ENCODE results near the gene TUFM.

The TUFM gene

GRCh38 chr16:28830531-28830930, 15.6 kb downstream of the TUFM start:
- ChIA-PET POLR2A (ENCODE audit: low non-redundant PET) (no interaction called here), CTCF (interaction anchor here (1.0 kb wide), 1 partner anchor 15 kb away, joined by 3 read pairs; the partner anchor contains the start of gene TUFM)
- TF ChIP-seq, protein P1, sequence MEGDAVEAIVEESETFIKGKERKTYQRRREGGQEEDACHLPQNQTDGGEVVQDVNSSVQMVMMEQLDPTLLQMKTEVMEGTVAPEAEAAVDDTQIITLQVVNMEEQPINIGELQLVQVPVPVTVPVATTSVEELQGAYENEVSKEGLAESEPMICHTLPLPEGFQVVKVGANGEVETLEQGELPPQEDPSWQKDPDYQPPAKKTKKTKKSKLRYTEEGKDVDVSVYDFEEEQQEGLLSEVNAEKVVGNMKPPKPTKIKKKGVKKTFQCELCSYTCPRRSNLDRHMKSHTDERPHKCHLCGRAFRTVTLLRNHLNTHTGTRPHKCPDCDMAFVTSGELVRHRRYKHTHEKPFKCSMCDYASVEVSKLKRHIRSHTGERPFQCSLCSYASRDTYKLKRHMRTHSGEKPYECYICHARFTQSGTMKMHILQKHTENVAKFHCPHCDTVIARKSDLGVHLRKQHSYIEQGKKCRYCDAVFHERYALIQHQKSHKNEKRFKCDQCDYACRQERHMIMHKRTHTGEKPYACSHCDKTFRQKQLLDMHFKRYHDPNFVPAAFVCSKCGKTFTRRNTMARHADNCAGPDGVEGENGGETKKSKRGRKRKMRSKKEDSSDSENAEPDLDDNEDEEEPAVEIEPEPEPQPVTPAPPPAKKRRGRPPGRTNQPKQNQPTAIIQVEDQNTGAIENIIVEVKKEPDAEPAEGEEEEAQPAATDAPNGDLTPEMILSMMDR (conservative IDR thresholded peaks at IDR 0.05; ENCODE audit: low read depth), result no peak
- DNase-seq (ENCODE audit: low spot score), result no peak
- H3K27ac ChIP-seq, result peak overlapping the region; percentile 16; the same call in 1 of the 2 replicates

- TF ChIP-seq, protein P1 (conservative IDR thresholded peaks at IDR 0.05; ENCODE audit: low read depth), result no peak
- POLR2A ChIA-PET (ENCODE audit: low non-redundant PET), result no interaction called here
- CTCF ChIA-PET, result interaction anchor here (0.6 to 1.0 kb wide), 2 partner anchors 16 to 116 kb away, joined by 3 to 5 read pairs; partner anchors contain the start of gene TUFM
Observed at GRCh38 chr16:28829747-28830146, 16.4 kb downstream of the TUFM start.

DNA sequence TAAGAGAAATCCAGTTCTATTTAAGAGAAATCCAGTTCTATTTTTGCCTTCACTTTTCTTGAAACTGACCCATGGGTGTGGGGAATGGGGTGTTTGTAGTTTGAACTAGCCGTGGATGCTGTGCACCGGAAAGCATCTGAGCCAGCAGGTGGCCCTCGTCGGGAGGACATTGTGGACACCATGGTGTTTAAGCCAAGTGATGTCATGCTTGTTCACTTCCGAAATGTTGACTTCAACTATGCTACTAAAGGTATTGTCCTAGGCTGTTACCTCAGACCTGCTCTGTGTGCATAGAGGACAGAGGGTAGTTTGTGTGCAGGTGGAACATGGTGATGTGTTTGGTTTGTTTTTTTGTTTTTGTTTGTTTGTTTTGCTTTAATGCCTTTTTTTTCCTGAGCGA, 20.0 kb downstream of the TUFM start:
- no peak for DNase-seq (ENCODE audit: low spot score)
- H3K27ac ChIP-seq, result no peak overlapping the region
- TF ChIP-seq, protein P1 (conservative IDR thresholded peaks at IDR 0.05; ENCODE audit: low read depth), result no peak
- ChIA-PET CTCF (no interaction called here), POLR2A (ENCODE audit: low non-redundant PET) (no interaction called here)

More at GRCh38 chr16:28829747-28830146, 16.4 kb downstream of the TUFM start:
- no peak for DNase-seq (ENCODE audit: low spot score)
- H3K27ac ChIP-seq, result no peak overlapping the region

DNA sequence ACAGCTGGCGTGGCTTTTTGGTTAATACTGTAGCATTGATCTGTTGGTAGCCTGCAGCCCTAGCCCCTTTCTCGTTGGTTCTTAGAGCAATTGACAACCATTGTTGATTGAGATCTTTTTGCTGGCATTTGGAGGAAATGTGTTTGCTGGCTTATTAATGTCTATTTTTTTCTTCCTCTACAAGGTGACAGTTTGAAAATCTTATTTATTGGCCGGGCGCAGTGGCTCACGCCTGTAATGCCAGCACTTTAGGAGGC, 21.5 kb downstream of the TUFM start:
- ChIA-PET CTCF (no interaction called here), POLR2A (ENCODE audit: low non-redundant PET) (no interaction called here)
- H3K27ac ChIP-seq, result peak overlapping the region; percentile 98
- DNase-seq (ENCODE audit: low spot score), result no peak
- TF ChIP-seq, protein P1 (conservative IDR thresholded peaks at IDR 0.05; ENCODE audit: low read depth), result no peak

GRCh38 chr16:28823873-28824716, 22.1 kb downstream of the TUFM start:
- peak overlapping the region; percentile 98 for H3K27ac ChIP-seq
- CTCF ChIA-PET, result no interaction called here
- POLR2A ChIA-PET (ENCODE audit: low non-redundant PET), result interaction anchor here (0.5 kb wide), 1 partner anchor 25 kb away, joined by 3 read pairs; no protein-coding TSS in a partner anchor
- peak; percentile 96 for DNase-seq (ENCODE audit: low spot score)
- TF ChIP-seq, protein P1 (conservative IDR thresholded peaks at IDR 0.05; ENCODE audit: low read depth), result 0 out of 2 replicates have a peak, but pooled peaks have one; percentile 10

DNA sequence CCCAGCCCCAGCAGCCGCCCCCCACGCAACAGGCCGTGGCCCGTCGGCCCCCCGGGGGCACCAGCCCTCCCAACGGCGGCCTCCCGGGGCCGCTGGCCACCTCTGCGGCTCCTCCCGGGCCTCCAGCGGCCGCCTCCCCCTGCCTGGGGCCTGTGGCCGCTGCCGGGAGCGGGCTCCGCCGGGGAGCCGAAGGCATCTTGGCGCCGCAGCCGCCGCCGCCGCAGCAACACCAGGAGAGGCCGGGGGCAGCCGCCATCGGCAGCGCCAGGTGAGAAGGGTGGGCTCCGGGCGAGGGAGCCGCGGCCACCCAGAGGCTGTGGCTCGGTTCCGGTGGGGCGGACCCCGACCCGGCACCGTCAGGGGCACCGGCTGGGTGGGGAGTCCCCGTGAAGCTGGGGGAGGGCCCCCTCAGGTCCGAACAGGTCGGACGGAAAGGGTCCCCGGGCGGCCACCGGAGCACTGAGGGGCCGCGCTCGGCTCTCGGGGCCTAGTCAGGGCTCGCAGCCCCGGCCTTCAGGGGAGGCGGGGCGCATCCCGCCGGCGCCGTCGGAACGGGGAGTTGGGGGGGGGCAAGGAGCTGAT, 22.8 kb downstream of the TUFM start:
- TF ChIP-seq, protein P1 (conservative IDR thresholded peaks at IDR 0.05; ENCODE audit: low read depth), result no peak
- H3K27ac ChIP-seq, result peak overlapping the region; percentile 98
- CTCF ChIA-PET, result no interaction called here
- POLR2A ChIA-PET (ENCODE audit: low non-redundant PET), result interaction anchor here (0.5 kb wide), 1 partner anchor 25 kb away, joined by 3 read pairs; no protein-coding TSS in a partner anchor
- no peak for DNase-seq (ENCODE audit: low spot score)
